ENCODE data around the gene CDK2. TPM values are rescaled to one million over a fixed set of nuclear protein-coding genes. Genes with fewer than 3 reads are reported as not detected.
"Not testable (repeated sequence)": the region's sequence is repeated elsewhere in the genome, so short reads cannot be mapped to it uniquely, and the experiment has no call there.

The CDK2 gene
- total RNA-seq, 4 donors from 2014 or later: 18.3 to 25.2 (median 24.0) TPM

- 92 to 96% methylated on average over 3 of the region's 3 CpGs for WGBS, 2 donors
- no peak for DNase-seq (ENCODE audit: low spot score in 2 of 2)
- intact Hi-C loops (cut with DNase I; ENCODE audit: low total_unique reads): no loop called here
- no peak overlapping the region for H3K4me3 ChIP-seq (ENCODE audit: low read depth, poor library complexity, severe bottlenecking)
- TF ChIP-seq POLR2A (IDR thresholded peaks at IDR 0.05): no peak
- TF ChIP-seq CTCF (IDR thresholded peaks at IDR 0.05): no peak
These were observed 12.4 kb downstream of the CDK2 start for GRCh38 chr12:55979069-55979468.

GRCh38 chr12:55981882-55982281 lies 15.3 kb downstream of the CDK2 start:
- H3K4me3 ChIP-seq (ENCODE audit: low read depth, poor library complexity, severe bottlenecking); intact Hi-C loops (cut with DNase I; ENCODE audit: low total_unique reads); DNase-seq (ENCODE audit: low spot score in 2 of 2): not testable (repeated sequence)
- WGBS, 2 donors: 71 to 86% methylated on average over 5 of the region's 5 CpGs

- TF ChIP-seq POLR2A (IDR thresholded peaks at IDR 0.05) (no peak), CTCF (IDR thresholded peaks at IDR 0.05) (no peak)
- DNase-seq (ENCODE audit: low spot score in 2 of 2): no peak
- WGBS, 2 donors: 70 to 80% methylated on average over 3 of the region's 3 CpGs
- intact Hi-C loops (cut with DNase I; ENCODE audit: low total_unique reads): no loop called here
- no peak overlapping the region for H3K4me3 ChIP-seq (ENCODE audit: low read depth, poor library complexity, severe bottlenecking)
These were observed 15.8 kb downstream of the CDK2 start for GRCh38 chr12:55982319-55982936.

GRCh38 chr12:55983232-55983842 lies 16.7 kb downstream of the CDK2 start:
- TF ChIP-seq POLR2A (IDR thresholded peaks at IDR 0.05): no peak
- no peak overlapping the region for H3K4me3 ChIP-seq (ENCODE audit: low read depth, poor library complexity, severe bottlenecking)
- DNase-seq (ENCODE audit: low spot score in 2 of 2): no peak
- 81 to 83% methylated on average over 4 of the region's 4 CpGs for WGBS, 2 donors
- intact Hi-C loops (cut with DNase I; ENCODE audit: low total_unique reads): no loop called here

GRCh38 chr12:55984861-55985260 lies 18.2 kb downstream of the CDK2 start:
- no peak for DNase-seq (ENCODE audit: low spot score in 2 of 2)
- H3K4me3 ChIP-seq (ENCODE audit: low read depth, poor library complexity, severe bottlenecking): no peak overlapping the region
- WGBS, 2 donors: 69 to 76% methylated on average over 2 of the region's 2 CpGs
- intact Hi-C loops (cut with DNase I; ENCODE audit: low total_unique reads): no loop called here
- no peak for TF ChIP-seq POLR2A (IDR thresholded peaks at IDR 0.05)
- TF ChIP-seq CTCF (IDR thresholded peaks at IDR 0.05): no peak

GRCh38 chr12:55985341-55985740 lies 18.7 kb downstream of the CDK2 start:
- no peak for DNase-seq (ENCODE audit: low spot score in 2 of 2)
- TF ChIP-seq CTCF (IDR thresholded peaks at IDR 0.05): no peak
- no peak for TF ChIP-seq POLR2A (IDR thresholded peaks at IDR 0.05)
- intact Hi-C loops (cut with DNase I; ENCODE audit: low total_unique reads): no loop called here
- no peak overlapping the region for H3K4me3 ChIP-seq (ENCODE audit: low read depth, poor library complexity, severe bottlenecking)
- 91 to 93% methylated on average over 4 of the region's 4 CpGs for WGBS, 2 donors

- H3K4me3 ChIP-seq (ENCODE audit: low read depth, poor library complexity, severe bottlenecking); DNase-seq (ENCODE audit: low spot score in 2 of 2); intact Hi-C loops (cut with DNase I; ENCODE audit: low total_unique reads): not testable (repeated sequence)
- 93 to 96% methylated on average over 7 of the region's 7 CpGs for whole genome bisulfite sequencing, 2 donors
These were observed 19.3 kb downstream of the CDK2 start for GRCh38 chr12:55985976-55986375.

Data from lower leg skin (tissue), 4 donors.